Endothelial cell of umbilical vein (primary cell): ENCODE data around the gene PRR5L. TPM values are rescaled to one million over a fixed set of nuclear protein-coding genes. Genes with fewer than 3 reads are reported as not detected.

Experiments used
- BruUV-seq: library from RNA; stranded (reverse); fragments of 400-500 nt; replicated peaks from 2 replicates; lab custom pipeline; 2021; lab: Mats Ljungman, UMichigan
- CTCF ChIA-PET: fragments of 300-600, 350-600 bp; sonication (Branson Sonifier 250); formaldehyde crosslinking; loops from one replicate; lab custom pipeline; 2021; ENCODE audit warnings: antibody characterized with exemption, inconsistent platforms; lab: Charles Lee
- POLR2A ChIA-PET: fragments of 300-600, 350-600 bp; sonication (Branson Sonifier 250); formaldehyde crosslinking; loops from one replicate; lab custom pipeline; 2021; ENCODE audit warnings: antibody characterized with exemption, inconsistent platforms; lab: Charles Lee
- DNase-seq: peaks from one replicate; pipeline ENCODE4 v3.0.0-alpha.2; 2011; ENCODE audit warnings: low read depth, low spot score
- FAIRE-seq: peaks from 2 replicates; lab custom pipeline; 2011; peaks lifted over from hg19 to GRCh38; lab: Jason Lieb, UNC
- H2AFZ ChIP-seq: 2 replicates; pipeline ENCODE4 v1.6.0; 2012; ENCODE audit warnings: low read depth, low read length, control low read depth, inconsistent platforms
- H3K27ac ChIP-seq: 2 replicates; pipeline ENCODE4 v1.5.1; 2011; ENCODE audit warnings: low read depth, mild to moderate bottlenecking, control low read depth, low read length, moderate library complexity; ENCODE audit not compliant: insufficient read depth
- H3K27me3 ChIP-seq, 2 experiments: 2 replicates each; pipeline versions ENCODE4 v1.6.0 to v1.6.1; 2011; ENCODE audit warnings: low read length in 2 of 2, mixed read lengths in 1 of 2; ENCODE audit not compliant: control insufficient read depth in 2 of 2, insufficient read depth in 2 of 2
- H3K36me3 ChIP-seq, 2 experiments: 2 replicates in 1 of 2; 3 replicates in 1 of 2; pipeline ENCODE4 v1.5.1; 2011; ENCODE audit warnings: low read length in 2 of 2, mild to moderate bottlenecking in 1 of 2, moderate library complexity in 1 of 2; ENCODE audit not compliant: control insufficient read depth in 2 of 2, insufficient read depth in 2 of 2; ENCODE audit errors: extremely low read depth in 1 of 2
- H3K4me1 ChIP-seq: 3 replicates; pipeline ENCODE4 v1.5.1; 2011; ENCODE audit warnings: mild to moderate bottlenecking, low read length; ENCODE audit not compliant: control insufficient read depth, insufficient read depth; ENCODE audit errors: extremely low read depth
- H3K4me2 ChIP-seq: 2 replicates; pipeline ENCODE4 v1.6.1; 2011; ENCODE audit warnings: low read length, control low read depth, mixed read lengths; ENCODE audit not compliant: insufficient read depth
- H3K4me3 ChIP-seq, 3 experiments: fragments of 200-600 bp in 1 of 3; sonication (generic), shearing (Covaris generic) in 1 of 3; replicated peaks in 1 of 3; 2 replicates each; pipeline ENCODE4 v1.5.1; 2011 to 2016; ENCODE audit warnings: control low read depth in 3 of 3, low read length in 3 of 3, mild to moderate bottlenecking in 2 of 3, inconsistent platforms in 1 of 3, low read depth in 1 of 3, moderate library complexity in 1 of 3; ENCODE audit not compliant: insufficient read depth in 1 of 3
- H3K79me2 ChIP-seq: 2 replicates; pipeline ENCODE4 v1.6.0; 2012; ENCODE audit warnings: low read length, inconsistent platforms; ENCODE audit not compliant: control insufficient read depth, insufficient read depth
- H3K9ac ChIP-seq: replicated peaks from 2 replicates; pipeline ENCODE3; 2011; ENCODE audit warnings: low read length, control low read depth; ENCODE audit not compliant: insufficient read depth; ENCODE audit errors: extremely low read depth
- H3K9me1 ChIP-seq: replicated peaks from 3 replicates; pipeline ENCODE4 v1.6.0; 2011; ENCODE audit warnings: mild to moderate bottlenecking, low read length; ENCODE audit not compliant: control insufficient read depth, insufficient read depth; ENCODE audit errors: extremely low read depth
- H3K9me3 ChIP-seq: replicated peaks from 2 replicates; pipeline ENCODE4 v1.5.1; 2012; ENCODE audit warnings: low read length, inconsistent platforms; ENCODE audit not compliant: control insufficient read depth, insufficient read depth
- H4K20me1 ChIP-seq: replicated peaks from 2 replicates; pipeline ENCODE3; 2011; ENCODE audit warnings: mild to moderate bottlenecking, low read length; ENCODE audit not compliant: control insufficient read depth, insufficient read depth; ENCODE audit errors: extremely low read depth
- CTCF ChIP-seq, 2 donors: IDR thresholded peaks; 1 replicate in 1 of 2; 2 replicates in 1 of 2; pipeline ENCODE4 v1.5.1; 2011; ENCODE audit warnings: low read length in 2 of 2, mild to moderate bottlenecking in 2 of 2, moderate library complexity in 2 of 2, control low read depth in 1 of 2, inconsistent platforms in 1 of 2, low read depth in 1 of 2; ENCODE audit not compliant: insufficient read depth in 1 of 2; ENCODE audit errors: extremely low read depth in 1 of 2
- FOS ChIP-seq: IDR thresholded peaks from 2 replicates; pipeline ENCODE4 v1.6.1; 2011; ENCODE audit warnings: mild to moderate bottlenecking, low read length, moderate library complexity, borderline replicate concordance; ENCODE audit not compliant: insufficient read depth
- GATA2 ChIP-seq: IDR thresholded peaks from 2 replicates; pipeline ENCODE4 v1.7.0; 2011; ENCODE audit warnings: low read depth, mild to moderate bottlenecking, moderate library complexity, mixed read lengths, low read length; ENCODE audit not compliant: insufficient read length, insufficient read depth
- JUN ChIP-seq: IDR thresholded peaks from 2 replicates; pipeline ENCODE4 v1.6.1; 2011; ENCODE audit warnings: borderline replicate concordance, low read depth; ENCODE audit not compliant: insufficient read length, insufficient read depth
- MAX ChIP-seq: IDR thresholded peaks from 2 replicates; pipeline ENCODE4 v1.6.1; 2011; ENCODE audit not compliant: insufficient read depth, insufficient read length
- MYC ChIP-seq: IDR thresholded peaks from one replicate; pipeline ENCODE4 v1.6.1; 2011; ENCODE audit warnings: mild to moderate bottlenecking, low read depth, low read length
- POLR2AphosphoS5 ChIP-seq: IDR thresholded peaks from 2 replicates; pipeline ENCODE4 v1.6.1; 2012; ENCODE audit warnings: low read depth, mild to moderate bottlenecking, control low read depth, low read length, moderate library complexity; ENCODE audit not compliant: insufficient read depth
- dilution Hi-C: fragments of 300-500 bp; cut with MboI; formaldehyde crosslinking; loops from one replicate; pipeline ENCODE4 v1.15.0; 2019; ENCODE audit warnings: low sequenced_read_pairs; ENCODE audit not compliant: extremely low pct_ligation_motif_present
- intact Hi-C: fragments of 100-400 bp; cut with micrococcal nuclease; formaldehyde crosslinking; loops from one replicate; pipeline ENCODE4 v1.10.0; 2022
- polyA plus RNA-seq, 4 experiments: library from polyadenylated mRNA; depleted of rRNA in 3 of 4; stranded (reverse) in 3 of 4; unstranded in 1 of 4; fragments of >200 nt; gene quantifications; 2 replicates each; pipeline versions ENCODE4 v1.2.1 to v1.2.3, GENCODE V29; 2011 to 2012; ENCODE audit warnings: missing spikeins in 1 of 4
- total RNA-seq: library from RNA; stranded (reverse); gene quantifications from 2 replicates; pipeline ENCODE4 v1.2.3, GENCODE V29; 2021

The PRR5L gene
- total and polyA plus RNA-seq, 2 donors (not counting 3 experiments of a cell fraction or from before 2014, with no cell fraction given), result 2.5 to 6.1 TPM

GRCh38 chr11:36462321-36462720, 166.2 kb downstream of the PRR5L start:
- H3K9me1 ChIP-seq, result no peaks in the 10 kb centered on the region
- no peak overlapping the region for H2AFZ ChIP-seq
- TF ChIP-seq MYC (no peak), JUN (no peak), POLR2AphosphoS5 (no peak), GATA2 (no peak), CTCF (IDR thresholded peaks at IDR 0.05; ENCODE audit: extremely low read depth in 1 of 2, insufficient read depth in 1 of 2, low read depth in 1 of 2, low read length in 2 of 2) (no peak)
- intact Hi-C loops (no loop called here), dilution Hi-C loops (no loop called here)
- ChIA-PET CTCF (interaction anchor here (0.7 to 2.5 kb wide), 2 partner anchors 16 to 26 kb away, joined by 3 to 7 read pairs; no protein-coding TSS in a partner anchor), POLR2A (no interaction called here)
- H3K9ac ChIP-seq, result no peak overlapping the region
- no peak overlapping the region for H3K27ac ChIP-seq
- H3K4me1 ChIP-seq, result no peaks in the 10 kb centered on the region
- H3K4me3 ChIP-seq, result no peak overlapping the region
- H3K36me3 ChIP-seq, result no peaks in the 10 kb centered on the region
- DNase-seq (no peak), FAIRE-seq (no peak)
- no peaks in the 10 kb centered on the region for H3K27me3 ChIP-seq
- no peaks in the 10 kb centered on the region for H4K20me1 ChIP-seq
- no peaks in the 10 kb centered on the region for H3K79me2 ChIP-seq
- no peak overlapping the region for H3K4me2 ChIP-seq
- no peaks in the 10 kb centered on the region for H3K9me3 ChIP-seq
- BruUV-seq, result no TSS peak

DNA sequence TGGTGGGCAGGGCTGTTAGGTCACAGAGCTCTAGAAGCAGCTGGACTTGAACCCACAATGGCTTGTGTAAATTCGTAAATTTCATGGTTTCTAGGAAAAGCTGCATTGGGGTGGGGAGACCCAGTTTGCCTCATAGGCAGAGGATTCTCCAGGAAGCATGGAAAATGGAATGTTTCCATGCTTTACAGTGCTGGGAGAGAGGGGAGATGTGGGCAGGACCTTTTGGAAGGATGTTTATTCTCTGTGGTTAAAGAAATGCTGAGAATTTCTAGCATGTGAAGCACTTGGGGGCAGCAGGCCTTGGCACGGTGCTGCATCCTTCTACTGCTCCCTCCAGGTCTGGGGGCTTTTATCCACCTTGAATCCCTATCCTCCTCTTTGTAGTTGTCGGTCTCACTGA, 167.7 kb downstream of the PRR5L start:
- H3K27ac ChIP-seq, result no peak overlapping the region
- no TSS peak for BruUV-seq
- no peaks in the 10 kb centered on the region for H3K79me2 ChIP-seq
- no peaks in the 10 kb centered on the region for H3K4me1 ChIP-seq
- no peaks in the 10 kb centered on the region for H3K27me3 ChIP-seq
- H3K4me3 ChIP-seq, result no peak overlapping the region
- no peak overlapping the region for H2AFZ ChIP-seq
- H3K4me2 ChIP-seq, result no peak overlapping the region
- H3K9me1 ChIP-seq, result no peaks in the 10 kb centered on the region
- no peak for DNase-seq
- no peak for FAIRE-seq
- H4K20me1 ChIP-seq, result no peaks in the 10 kb centered on the region
- H3K9me3 ChIP-seq, result no peaks in the 10 kb centered on the region
- no peak for TF ChIP-seq POLR2AphosphoS5
- TF ChIP-seq GATA2, result no peak
- no peak for TF ChIP-seq MAX
- no peak for TF ChIP-seq MYC
- TF ChIP-seq FOS, result no peak
- intact Hi-C loops, result no loop called here
- dilution Hi-C loops, result no loop called here
- ChIA-PET POLR2A (no interaction called here), CTCF (interaction anchor here (1.1 to 1.3 kb wide), 2 partner anchors 15 to 86 kb away, joined by 3 read pairs; no protein-coding TSS in a partner anchor)
- no peaks in the 10 kb centered on the region for H3K36me3 ChIP-seq
- H3K9ac ChIP-seq, result no peak overlapping the region
